Type B pancreatic cell (in vitro differentiated cells): Measurements from ENCODE around the gene SSR2. TPM values are rescaled to one million over a fixed set of nuclear protein-coding genes. Genes with fewer than 3 reads are reported as not detected.

ENCODE experiments used
- DNase-seq: peaks from one replicate; pipeline ENCODE4 v3.0.0; 2021; ENCODE audit warnings: mixed read lengths; ENCODE audit not compliant: unreplicated experiment; ENCODE audit errors: extremely low spot score
- H3K27ac Mint-ChIP-seq: 2 replicates; pipeline ENCODE4 v1.8.0; 2021; ENCODE audit warnings: mild to moderate bottlenecking, mixed read lengths
- H3K27me3 Mint-ChIP-seq: 2 replicates; pipeline ENCODE4 v1.8.0; 2021; ENCODE audit warnings: mixed read lengths
- H3K36me3 Mint-ChIP-seq: 2 replicates; pipeline ENCODE4 v1.8.0; 2021; ENCODE audit warnings: mixed read lengths
- H3K4me1 Mint-ChIP-seq: one replicate; pipeline ENCODE4 v1.8.0; 2021; ENCODE audit warnings: mixed read lengths; ENCODE audit not compliant: unreplicated experiment
- H3K4me3 Mint-ChIP-seq: 2 replicates; pipeline ENCODE4 v1.8.0; 2021; ENCODE audit warnings: mild to moderate bottlenecking, mixed read lengths
- H3K9me3 Mint-ChIP-seq: 2 replicates; pipeline ENCODE4 v1.8.0; 2021; ENCODE audit warnings: mixed read lengths
- CTCF ChIP-seq: fragments of 200-600 bp; sonication (generic); conservative IDR thresholded peaks from 2 replicates; pipeline ENCODE4 v1.5.0; 2021; ENCODE audit warnings: antibody characterized with exemption, mild to moderate bottlenecking
- total RNA-seq: library from RNA; stranded (reverse); gene quantifications from 2 replicates; pipeline ENCODE4 v1.2.1, GENCODE V29; 2021; ENCODE audit warnings: low replicate concordance

Gene SSR2
- total RNA-seq, 1 donor from 2014 or later, result 248 TPM

- DNase-seq, result no peak
- H3K4me3 Mint-ChIP-seq, result peak overlapping the region; percentile 61
- H3K27me3 Mint-ChIP-seq, result no peaks in the 10 kb centered on the region
- TF ChIP-seq CTCF, result no peak
- peaks cover 24% of the 10 kb centered on the region for H3K4me1 Mint-ChIP-seq
- H3K36me3 Mint-ChIP-seq, result peaks cover 6% of the 10 kb centered on the region
- H3K27ac Mint-ChIP-seq, result peak overlapping the region; percentile 52
- H3K9me3 Mint-ChIP-seq, result no peaks in the 10 kb centered on the region
These were observed 35.6 kb upstream of the SSR2 start for GRCh38 chr1:156056326-156056849.

GRCh38 chr1:156055281-156056048, 34.7 kb upstream of the SSR2 start:
- H3K4me1 Mint-ChIP-seq, result peaks cover 21% of the 10 kb centered on the region
- no peaks in the 10 kb centered on the region for H3K27me3 Mint-ChIP-seq
- TF ChIP-seq CTCF, result no peak
- no peaks in the 10 kb centered on the region for H3K9me3 Mint-ChIP-seq
- peak overlapping the region; percentile 99 for H3K27ac Mint-ChIP-seq
- peaks cover 3% of the 10 kb centered on the region for H3K36me3 Mint-ChIP-seq
- H3K4me3 Mint-ChIP-seq, result peak overlapping the region; percentile 95
- no peak for DNase-seq

- Mint-ChIP-seq H3K9me3 (no peaks in the 10 kb centered on the region), H3K27me3 (no peaks in the 10 kb centered on the region), H3K4me3 (peak within 1 kb of the TSS; percentile 99), H3K27ac (peak within 1 kb of the TSS; percentile 99), H3K36me3 (peaks cover 6% of the 10 kb centered on the region), H3K4me1 (peaks cover 21% of the 10 kb centered on the region)
- peak; percentile 97 for DNase-seq
- no peak for TF ChIP-seq CTCF
These were observed 33.9 kb upstream of the SSR2 start, which contains the start of gene LAMTOR2 for GRCh38 chr1:156054500-156055280. Gene LAMTOR2, plus strand, starts transcription at chr1:156054782. Its CDS starts 108 bp downstream, at chr1:156054890.

- DNase-seq, result peak; percentile 92
- no peaks in the 10 kb centered on the region for H3K27me3 Mint-ChIP-seq
- no peaks in the 10 kb centered on the region for H3K9me3 Mint-ChIP-seq
- H3K27ac Mint-ChIP-seq, result peak within 1 kb of the TSS; percentile 99
- H3K36me3 Mint-ChIP-seq, result peaks cover 8% of the 10 kb centered on the region
- H3K4me1 Mint-ChIP-seq, result peaks cover 21% of the 10 kb centered on the region
- peak; percentile 65 for TF ChIP-seq CTCF
- peak within 1 kb of the TSS; percentile 99 for H3K4me3 Mint-ChIP-seq
These were observed 33.2 kb upstream of the SSR2 start, which contains the start of gene UBQLN4 for GRCh38 chr1:156053768-156054499. Gene UBQLN4, minus strand, starts transcription at chr1:156053798. Its CDS starts 97 bp downstream, at chr1:156053701.
